ENCODE measurements around the gene CDH15. TPM values are rescaled to one million over a fixed set of nuclear protein-coding genes. Genes with fewer than 3 reads are reported as not detected.
A peak's percentile ranks its signal among the peaks of the same experiment; 100 is the strongest.

The CDH15 gene
- total and polyA plus RNA-seq, 2 of the 13 experiments (the other 11 are each of a cell fraction or from before 2014, with no cell fraction given): 0.74 to 2.2 TPM

- TF ChIP-seq ZFP37 (CRISPR knock-in tag; IDR thresholded peaks at IDR 0.05; ENCODE audit: borderline replicate concordance): no peak
- no peak for TF ChIP-seq NAIF1 (CRISPR knock-in tag; IDR thresholded peaks at IDR 0.05; ENCODE audit: borderline replicate concordance)
- TF ChIP-seq KLF9 (CRISPR knock-in tag; IDR thresholded peaks at IDR 0.05; ENCODE audit: low read depth): no peak
- no peak for TF ChIP-seq ZNF879 (CRISPR knock-in tag; IDR thresholded peaks at IDR 0.05)
- 0 out of 2 replicates have a peak, but pooled peaks have one; percentile 4 for TF ChIP-seq ZFP91 (CRISPR knock-in tag; IDR thresholded peaks at IDR 0.05; ENCODE audit: borderline replicate concordance)
- TF ChIP-seq, protein P1, sequence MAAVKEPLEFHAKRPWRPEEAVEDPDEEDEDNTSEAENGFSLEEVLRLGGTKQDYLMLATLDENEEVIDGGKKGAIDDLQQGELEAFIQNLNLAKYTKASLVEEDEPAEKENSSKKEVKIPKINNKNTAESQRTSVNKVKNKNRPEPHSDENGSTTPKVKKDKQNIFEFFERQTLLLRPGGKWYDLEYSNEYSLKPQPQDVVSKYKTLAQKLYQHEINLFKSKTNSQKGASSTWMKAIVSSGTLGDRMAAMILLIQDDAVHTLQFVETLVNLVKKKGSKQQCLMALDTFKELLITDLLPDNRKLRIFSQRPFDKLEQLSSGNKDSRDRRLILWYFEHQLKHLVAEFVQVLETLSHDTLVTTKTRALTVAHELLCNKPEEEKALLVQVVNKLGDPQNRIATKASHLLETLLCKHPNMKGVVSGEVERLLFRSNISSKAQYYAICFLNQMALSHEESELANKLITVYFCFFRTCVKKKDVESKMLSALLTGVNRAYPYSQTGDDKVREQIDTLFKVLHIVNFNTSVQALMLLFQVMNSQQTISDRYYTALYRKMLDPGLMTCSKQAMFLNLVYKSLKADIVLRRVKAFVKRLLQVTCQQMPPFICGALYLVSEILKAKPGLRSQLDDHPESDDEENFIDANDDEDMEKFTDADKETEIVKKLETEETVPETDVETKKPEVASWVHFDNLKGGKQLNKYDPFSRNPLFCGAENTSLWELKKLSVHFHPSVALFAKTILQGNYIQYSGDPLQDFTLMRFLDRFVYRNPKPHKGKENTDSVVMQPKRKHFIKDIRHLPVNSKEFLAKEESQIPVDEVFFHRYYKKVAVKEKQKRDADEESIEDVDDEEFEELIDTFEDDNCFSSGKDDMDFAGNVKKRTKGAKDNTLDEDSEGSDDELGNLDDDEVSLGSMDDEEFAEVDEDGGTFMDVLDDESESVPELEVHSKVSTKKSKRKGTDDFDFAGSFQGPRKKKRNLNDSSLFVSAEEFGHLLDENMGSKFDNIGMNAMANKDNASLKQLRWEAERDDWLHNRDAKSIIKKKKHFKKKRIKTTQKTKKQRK (IDR thresholded peaks at IDR 0.05; ENCODE audit: low read length): no peak
- TF ChIP-seq ZNF557 (CRISPR knock-in tag; IDR thresholded peaks at IDR 0.05): no peak
- no peak; the same call in 1 of the 2 replicates for TF ChIP-seq TFDP1 (CRISPR knock-in tag; IDR thresholded peaks at IDR 0.05; ENCODE audit: borderline replicate concordance)
- TF ChIP-seq, protein P2, sequence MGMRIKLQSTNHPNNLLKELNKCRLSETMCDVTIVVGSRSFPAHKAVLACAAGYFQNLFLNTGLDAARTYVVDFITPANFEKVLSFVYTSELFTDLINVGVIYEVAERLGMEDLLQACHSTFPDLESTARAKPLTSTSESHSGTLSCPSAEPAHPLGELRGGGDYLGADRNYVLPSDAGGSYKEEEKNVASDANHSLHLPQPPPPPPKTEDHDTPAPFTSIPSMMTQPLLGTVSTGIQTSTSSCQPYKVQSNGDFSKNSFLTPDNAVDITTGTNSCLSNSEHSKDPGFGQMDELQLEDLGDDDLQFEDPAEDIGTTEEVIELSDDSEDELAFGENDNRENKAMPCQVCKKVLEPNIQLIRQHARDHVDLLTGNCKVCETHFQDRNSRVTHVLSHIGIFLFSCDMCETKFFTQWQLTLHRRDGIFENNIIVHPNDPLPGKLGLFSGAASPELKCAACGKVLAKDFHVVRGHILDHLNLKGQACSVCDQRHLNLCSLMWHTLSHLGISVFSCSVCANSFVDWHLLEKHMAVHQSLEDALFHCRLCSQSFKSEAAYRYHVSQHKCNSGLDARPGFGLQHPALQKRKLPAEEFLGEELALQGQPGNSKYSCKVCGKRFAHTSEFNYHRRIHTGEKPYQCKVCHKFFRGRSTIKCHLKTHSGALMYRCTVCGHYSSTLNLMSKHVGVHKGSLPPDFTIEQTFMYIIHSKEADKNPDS (CRISPR knock-in tag; IDR thresholded peaks at IDR 0.05): no peak
- no peak for TF ChIP-seq ARNT2 (CRISPR knock-in tag; IDR thresholded peaks at IDR 0.05; ENCODE audit: low read depth)
- TF ChIP-seq NFKBIZ (CRISPR knock-in tag; IDR thresholded peaks at IDR 0.05): no peak
- peak; percentile 74; the same call in 1 of the 2 replicates for TF ChIP-seq MYC (CRISPR knock-in tag; IDR thresholded peaks at IDR 0.05; ENCODE audit: borderline replicate concordance)
- peak; percentile 14; the same call in 1 of the 2 replicates for TF ChIP-seq GABPA (IDR thresholded peaks at IDR 0.05; ENCODE audit: low read depth, low read length)
- TF ChIP-seq GABPA (CRISPR knock-in tag; IDR thresholded peaks at IDR 0.05; ENCODE audit: low read depth): no peak
- TF ChIP-seq ZNF263 (CRISPR knock-in tag; IDR thresholded peaks at IDR 0.05): 0 out of 2 replicates have a peak, but pooled peaks have one; percentile 16
- no peak for TF ChIP-seq ZNF17 (CRISPR knock-in tag; IDR thresholded peaks at IDR 0.05)
- TF ChIP-seq ZBTB7B (CRISPR knock-in tag; IDR thresholded peaks at IDR 0.05): no peak
- TF ChIP-seq SMYD3 (CRISPR knock-in tag; IDR thresholded peaks at IDR 0.05): no peak
- no peak for TF ChIP-seq STAG1 (CRISPR knock-in tag; IDR thresholded peaks at IDR 0.05)
- peak; percentile 28 for TF ChIP-seq YY1 (IDR thresholded peaks at IDR 0.05; ENCODE audit: insufficient read depth, insufficient replicate concordance, low read depth, low read length)
- no peak for TF ChIP-seq KDM2A (CRISPR knock-in tag; IDR thresholded peaks at IDR 0.05; ENCODE audit: borderline replicate concordance, low read depth)
- TF ChIP-seq ZNF124 (CRISPR knock-in tag; IDR thresholded peaks at IDR 0.05): no peak
Measured at GRCh38 chr16:89171216-89172170, at the start of gene CDH15 (continued).
